Breast epithelium (tissue), 3 donors: ENCODE measurements around the gene TRIM7.

ENCODE experiments used
- POLR2AphosphoS5 ChIP-seq, 3 donors: sonication (generic); formaldehyde crosslinking; IDR thresholded peaks; one replicate each; pipeline ENCODE4 v1.6.1; 2017; ENCODE audit warnings: antibody characterized with exemption in 3 of 3
- TF ChIP-seq, protein P1 (sequence below), 3 donors: fragments of 450-650 bp; IDR thresholded peaks; one replicate each; pipeline ENCODE4 v1.5.1; 2016 to 2017; ENCODE audit warnings: antibody characterized with exemption in 3 of 3, mild to moderate bottlenecking in 3 of 3, moderate library complexity in 3 of 3

DNA sequence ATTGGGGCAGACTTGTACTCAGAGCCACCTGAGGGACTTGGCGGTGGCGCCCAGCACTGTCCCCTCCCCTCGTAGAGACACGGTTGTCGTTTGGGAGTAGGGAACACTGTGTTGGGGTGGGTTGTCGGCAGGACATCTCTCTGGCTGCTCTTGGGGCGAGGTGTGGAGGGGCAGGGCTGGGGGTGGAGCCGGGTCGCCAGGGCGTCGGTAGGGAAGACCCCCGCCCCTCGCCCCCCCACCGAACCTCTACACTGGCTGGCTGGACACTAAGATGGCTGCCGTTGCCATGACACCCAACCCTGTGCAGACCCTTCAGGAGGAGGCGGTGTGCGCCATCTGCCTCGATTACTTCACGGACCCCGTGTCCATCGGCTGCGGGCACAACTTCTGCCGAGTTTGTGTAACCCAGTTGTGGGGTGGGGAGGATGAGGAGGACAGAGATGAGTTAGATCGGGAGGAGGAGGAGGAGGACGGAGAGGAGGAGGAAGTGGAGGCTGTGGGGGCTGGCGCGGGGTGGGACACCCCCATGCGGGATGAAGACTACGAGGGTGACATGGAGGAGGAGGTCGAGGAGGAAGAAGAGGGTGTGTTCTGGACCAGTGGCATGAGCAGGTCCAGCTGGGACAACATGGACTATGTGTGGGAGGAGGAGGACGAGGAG is 18.9 kb upstream of the TRIM7 start:
- TF ChIP-seq, protein P1, sequence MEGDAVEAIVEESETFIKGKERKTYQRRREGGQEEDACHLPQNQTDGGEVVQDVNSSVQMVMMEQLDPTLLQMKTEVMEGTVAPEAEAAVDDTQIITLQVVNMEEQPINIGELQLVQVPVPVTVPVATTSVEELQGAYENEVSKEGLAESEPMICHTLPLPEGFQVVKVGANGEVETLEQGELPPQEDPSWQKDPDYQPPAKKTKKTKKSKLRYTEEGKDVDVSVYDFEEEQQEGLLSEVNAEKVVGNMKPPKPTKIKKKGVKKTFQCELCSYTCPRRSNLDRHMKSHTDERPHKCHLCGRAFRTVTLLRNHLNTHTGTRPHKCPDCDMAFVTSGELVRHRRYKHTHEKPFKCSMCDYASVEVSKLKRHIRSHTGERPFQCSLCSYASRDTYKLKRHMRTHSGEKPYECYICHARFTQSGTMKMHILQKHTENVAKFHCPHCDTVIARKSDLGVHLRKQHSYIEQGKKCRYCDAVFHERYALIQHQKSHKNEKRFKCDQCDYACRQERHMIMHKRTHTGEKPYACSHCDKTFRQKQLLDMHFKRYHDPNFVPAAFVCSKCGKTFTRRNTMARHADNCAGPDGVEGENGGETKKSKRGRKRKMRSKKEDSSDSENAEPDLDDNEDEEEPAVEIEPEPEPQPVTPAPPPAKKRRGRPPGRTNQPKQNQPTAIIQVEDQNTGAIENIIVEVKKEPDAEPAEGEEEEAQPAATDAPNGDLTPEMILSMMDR (IDR thresholded peaks at IDR 0.05) = no peak
- TF ChIP-seq POLR2AphosphoS5 (IDR thresholded peaks at IDR 0.05) = peak in 1 of 3 donors; percentile 9
